NT2/D1 (cell line): Measurements from ENCODE around the gene ATP5F1A.

ENCODE experiments used
- SUZ12 ChIP-seq: IDR thresholded peaks from 2 replicates; pipeline ENCODE4 v1.6.1; 2011; ENCODE audit not compliant: insufficient read length, insufficient read depth; ENCODE audit errors: extremely low read depth
- YY1 ChIP-seq: IDR thresholded peaks from 2 replicates; pipeline ENCODE4 v1.6.1; 2011; ENCODE audit not compliant: insufficient read length, insufficient read depth
- ZNF274 ChIP-seq: IDR thresholded peaks from 2 replicates; pipeline ENCODE4 v1.6.1; 2011; ENCODE audit warnings: mild to moderate bottlenecking, low read depth, low read length

GRCh38 chr18:46104128-46104911 lies 6.2 kb upstream of the ATP5F1A start, which contains the start of gene HAUS1:
- TF ChIP-seq YY1 (no peak), ZNF274 (no peak), SUZ12 (no peak)
